Measurements from ENCODE around the gene ANAPC13.

Gene ANAPC13

GRCh38 chr3:134428401-134428800 is 57.4 kb downstream of the ANAPC13 start:
- H3K36me3 Mint-ChIP-seq (ENCODE audit: low read depth) = no peaks in the 10 kb centered on the region
- peaks cover 12% of the 10 kb centered on the region for H3K27me3 Mint-ChIP-seq
- H3K27ac Mint-ChIP-seq = no peak overlapping the region
- no peaks in the 10 kb centered on the region for H3K9me3 Mint-ChIP-seq
- intact Hi-C loops (cut with micrococcal nuclease) = no loop called here
- H3K4me1 Mint-ChIP-seq (ENCODE audit: low read depth) = no peaks in the 10 kb centered on the region
- H3K4me3 Mint-ChIP-seq = no peak overlapping the region

Data from dendritic cell treated with granulocyte-macrophage colony-stimulating factor and Interleukin-4, amounts not matched to agents 40 ng/mL and 50 ng/mL, for 4 days (primary cell).